H1 (cell line): Measurements from ENCODE around the gene CENPB. TPM values are rescaled to one million over a fixed set of nuclear protein-coding genes. Genes with fewer than 3 reads are reported as not detected.

Experiments used
- CTCF ChIA-PET: fragments of 300-600 bp; sonication (Branson Sonifier 250); formaldehyde crosslinking; loops from one replicate; lab custom pipeline; 2021; ENCODE audit not compliant: partially characterized antibody; lab: Charles Lee
- POLR2A ChIA-PET: fragments of 300-600 bp; sonication (Branson Sonifier 250); formaldehyde crosslinking; loops from one replicate; lab custom pipeline; 2021; ENCODE audit warnings: inconsistent platforms; ENCODE audit not compliant: partially characterized antibody; lab: Charles Lee
- DNase-seq, 2 experiments: peaks; one replicate each; pipeline versions ENCODE4 v3.0.0 to v3.0.0-alpha.2; 2010 to 2022; ENCODE audit warnings: low spot score in 2 of 2, low read depth in 1 of 2, mixed read lengths in 1 of 2
- FAIRE-seq: peaks from 2 replicates; lab custom pipeline; 2011; peaks lifted over from hg19 to GRCh38; lab: Jason Lieb, UNC
- H2AFZ ChIP-seq: 2 replicates; pipeline ENCODE4 v1.8.1; 2012; ENCODE audit warnings: low read length, inconsistent platforms
- H2AK5ac ChIP-seq: 2 replicates; pipeline ENCODE4 v1.6.1; 2013; ENCODE audit warnings: low read depth, low read length
- H2BK120ac ChIP-seq: replicated peaks from 2 replicates; pipeline ENCODE3; 2013; ENCODE audit warnings: low read depth, low read length, inconsistent platforms
- H2BK12ac ChIP-seq: 2 replicates; pipeline ENCODE4 v1.6.1; 2013; ENCODE audit warnings: low read depth, low read length
- H2BK15ac ChIP-seq: 2 replicates; pipeline ENCODE4 v1.6.1; 2013; ENCODE audit warnings: low read length
- H2BK20ac ChIP-seq: 2 replicates; pipeline ENCODE4 v1.6.1; 2013; ENCODE audit warnings: low read length
- H2BK5ac ChIP-seq: 2 replicates; pipeline ENCODE4 v1.6.1; 2013; ENCODE audit warnings: low read depth, low read length
- H3K14ac ChIP-seq: 2 replicates; pipeline ENCODE4 v1.6.1; 2013; ENCODE audit warnings: inconsistent platforms; ENCODE audit not compliant: insufficient read length
- H3K18ac ChIP-seq: 2 replicates; pipeline ENCODE4 v1.6.1; 2013; ENCODE audit warnings: low read length; ENCODE audit errors: extremely low read depth
- H3K23ac ChIP-seq: 2 replicates; pipeline ENCODE4 v1.6.1; 2013; ENCODE audit warnings: inconsistent platforms; ENCODE audit not compliant: insufficient read length
- H3K23me2 ChIP-seq: 2 replicates; pipeline ENCODE4 v1.6.1; 2013; ENCODE audit warnings: low read depth, low read length
- H3K27ac ChIP-seq: 2 replicates; pipeline ENCODE4 v1.6.1; 2011; ENCODE audit warnings: low read depth, low read length, inconsistent platforms
- H3K27me3 ChIP-seq, 4 experiments: replicated peaks in 1 of 4; 1 replicate in 1 of 4; 2 replicates in 3 of 4; pipeline versions ENCODE4 v1.6.1 to v1.8.1; 2011 to 2013; ENCODE audit warnings: low read length in 3 of 4, mild to moderate bottlenecking in 3 of 4, inconsistent platforms in 2 of 4, mixed read lengths in 2 of 4, moderate library complexity in 1 of 4; ENCODE audit not compliant: control insufficient read depth in 3 of 4, insufficient read depth in 3 of 4; ENCODE audit errors: extremely low read depth in 1 of 4
- H3K36me3 ChIP-seq, 4 experiments: 2 replicates each; pipeline versions ENCODE4 v1.6.1 to v1.8.1; 2011 to 2013; ENCODE audit warnings: mild to moderate bottlenecking in 4 of 4, low read length in 3 of 4, moderate library complexity in 2 of 4, control low read depth in 1 of 4, inconsistent platforms in 1 of 4; ENCODE audit not compliant: insufficient read depth in 4 of 4, control insufficient read depth in 2 of 4
- H3K4ac ChIP-seq: replicated peaks from 2 replicates; pipeline ENCODE3; 2013; ENCODE audit warnings: low read length, low read depth, mixed read lengths, inconsistent platforms; ENCODE audit not compliant: insufficient read length
- H3K4me1 ChIP-seq, 4 experiments: replicated peaks in 1 of 4; 1 replicate in 1 of 4; 2 replicates in 3 of 4; pipeline versions ENCODE4 v1.6.1 to v1.8.1; 2011 to 2013; ENCODE audit warnings: low read length in 3 of 4, inconsistent platforms in 2 of 4, mixed read lengths in 1 of 4; ENCODE audit not compliant: insufficient read depth in 4 of 4, control insufficient read depth in 3 of 4
- H3K4me2 ChIP-seq, 2 experiments: 2 replicates each; pipeline versions ENCODE4 v1.6.1 to v1.8.1; 2011 to 2013; ENCODE audit warnings: low read depth in 2 of 2, low read length in 2 of 2, control low read depth in 1 of 2, inconsistent platforms in 1 of 2, mild to moderate bottlenecking in 1 of 2; ENCODE audit not compliant: insufficient read depth in 1 of 2
- H3K4me3 ChIP-seq, 4 experiments: fragments of 200-600, 300-600 bp in 1 of 4; sonication (generic), shearing (Covaris generic), sonication (Bioruptor Twin) in 1 of 4; 2 replicates each; pipeline versions ENCODE4 v1.5.1 to v1.8.1; 2011 to 2016; ENCODE audit warnings: low read length in 4 of 4, low read depth in 3 of 4, control low read depth in 2 of 4, inconsistent platforms in 2 of 4, mild to moderate bottlenecking in 2 of 4, mixed read lengths in 1 of 4, moderate library complexity in 1 of 4; ENCODE audit not compliant: insufficient read depth in 2 of 4; ENCODE audit errors: extremely low read depth in 1 of 4
- H3K56ac ChIP-seq: replicated peaks from 2 replicates; pipeline ENCODE3; 2013; ENCODE audit warnings: low read depth, mild to moderate bottlenecking, mixed read lengths, low read length, inconsistent platforms; ENCODE audit not compliant: insufficient read length
- H3K79me1 ChIP-seq: 2 replicates; pipeline ENCODE4 v1.6.1; 2013; ENCODE audit warnings: low read depth, low read length, control low read depth
- H3K79me2 ChIP-seq, 2 experiments: 2 replicates each; pipeline versions ENCODE4 v1.6.1 to v1.8.1; 2012 to 2013; ENCODE audit warnings: low read length in 2 of 2, mild to moderate bottlenecking in 2 of 2, inconsistent platforms in 1 of 2; ENCODE audit not compliant: insufficient read depth in 2 of 2, control insufficient read depth in 1 of 2
- H3K9ac ChIP-seq, 4 experiments: replicated peaks in 1 of 4; 1 replicate in 1 of 4; 2 replicates in 3 of 4; pipeline versions ENCODE4 v1.6.1 to v1.8.1; 2011 to 2013; ENCODE audit warnings: low read depth in 3 of 4, low read length in 3 of 4, control low read depth in 2 of 4, mild to moderate bottlenecking in 2 of 4, moderate library complexity in 2 of 4, inconsistent platforms in 1 of 4; ENCODE audit errors: extremely low read depth in 1 of 4
- H3K9me3 ChIP-seq, 2 experiments: 2 replicates each; pipeline versions ENCODE4 v1.6.1 to v1.8.1; 2012 to 2013; ENCODE audit warnings: mild to moderate bottlenecking in 2 of 2, moderate library complexity in 2 of 2, control low read depth in 1 of 2, inconsistent platforms in 1 of 2, low read depth in 1 of 2, low read length in 1 of 2, mixed read lengths in 1 of 2; ENCODE audit not compliant: insufficient read depth in 2 of 2
- H4K20me1 ChIP-seq, 2 experiments: replicated peaks in 1 of 2; 2 replicates each; pipeline versions ENCODE3 to v1.8.1; 2011 to 2013; ENCODE audit warnings: inconsistent platforms in 2 of 2, low read length in 2 of 2, mild to moderate bottlenecking in 1 of 2; ENCODE audit not compliant: insufficient read depth in 2 of 2, control insufficient read depth in 1 of 2
- H4K5ac ChIP-seq: 2 replicates; pipeline ENCODE4 v1.6.1; 2013; ENCODE audit warnings: low read length, low read depth, mixed read lengths, inconsistent platforms; ENCODE audit not compliant: insufficient read length
- H4K8ac ChIP-seq: 2 replicates; pipeline ENCODE4 v1.8.0; 2013; ENCODE audit warnings: mild to moderate bottlenecking, moderate library complexity, low read length, inconsistent platforms; ENCODE audit not compliant: insufficient read depth; ENCODE audit errors: extremely low read depth
- H4K91ac ChIP-seq: replicated peaks from 2 replicates; pipeline ENCODE3; 2013; ENCODE audit warnings: low read length, mixed read lengths, inconsistent platforms; ENCODE audit not compliant: insufficient read length
- ASH2L ChIP-seq: fragments of 200-600, 300-600 bp; sonication (generic); IDR thresholded peaks from one replicate; pipeline ENCODE4 v1.7.1; 2017; ENCODE audit warnings: low read length
- ATF3 ChIP-seq: IDR thresholded peaks from 2 replicates; pipeline ENCODE4 v1.6.1; 2011; ENCODE audit warnings: low read depth, mild to moderate bottlenecking, low read length; ENCODE audit not compliant: insufficient read depth
- BRCA1 ChIP-seq: IDR thresholded peaks from 2 replicates; pipeline ENCODE4 v1.6.1; 2012; ENCODE audit warnings: low read depth, low read length, improper control_type of control experiment
- CTBP2 ChIP-seq: IDR thresholded peaks from 2 replicates; pipeline ENCODE4 v1.7.0; 2011; ENCODE audit warnings: borderline replicate concordance, mild to moderate bottlenecking, moderate library complexity, mixed read lengths, low read length; ENCODE audit not compliant: insufficient read depth, insufficient read length
- EP300 ChIP-seq, 2 experiments: IDR thresholded peaks; 1 replicate in 1 of 2; 2 replicates in 1 of 2; pipeline ENCODE4 v1.6.1; 2011 to 2012; ENCODE audit warnings: low read depth in 2 of 2, low read length in 2 of 2, mild to moderate bottlenecking in 2 of 2, borderline replicate concordance in 1 of 2, inconsistent platforms in 1 of 2, moderate library complexity in 1 of 2
- FOSL1 ChIP-seq: IDR thresholded peaks from 2 replicates; pipeline ENCODE4 v1.6.1; 2011; ENCODE audit warnings: mild to moderate bottlenecking, low read depth, low read length, moderate library complexity; ENCODE audit not compliant: insufficient read depth
- POLR2A ChIP-seq, 2 experiments: IDR thresholded peaks; 1 replicate in 1 of 2; 2 replicates in 1 of 2; pipeline ENCODE4 v1.6.1; 2011; ENCODE audit warnings: low read depth in 2 of 2, low read length in 2 of 2, mild to moderate bottlenecking in 2 of 2; ENCODE audit errors: control extremely low read depth in 1 of 2
- POLR2AphosphoS5 ChIP-seq: IDR thresholded peaks from 2 replicates; pipeline ENCODE4 v1.6.1; 2011; ENCODE audit warnings: low read depth, low read length
- RXRA ChIP-seq: IDR thresholded peaks from 2 replicates; pipeline ENCODE4 v1.6.1; 2011; ENCODE audit warnings: low read depth, mild to moderate bottlenecking, low read length, moderate library complexity; ENCODE audit not compliant: insufficient read depth
- SIRT6 ChIP-seq: IDR thresholded peaks from one replicate; pipeline ENCODE4 v1.7.1; 2012; ENCODE audit warnings: low read length, inconsistent platforms
- SIX5 ChIP-seq: IDR thresholded peaks from 2 replicates; pipeline ENCODE4 v1.6.1; 2011; ENCODE audit warnings: mild to moderate bottlenecking, low read depth, low read length
- SP1 ChIP-seq: IDR thresholded peaks from 2 replicates; pipeline ENCODE4 v1.6.1; 2011; ENCODE audit warnings: low read depth, low read length
- TAF7 ChIP-seq: optimal IDR thresholded peaks from 2 replicates; pipeline ENCODE3; 2011; ENCODE audit warnings: low read depth, mild to moderate bottlenecking, inconsistent platforms, low read length, moderate library complexity, borderline replicate concordance
- YY1 ChIP-seq: IDR thresholded peaks from 2 replicates; pipeline ENCODE4 v1.6.1; 2011; ENCODE audit warnings: low read depth, mild to moderate bottlenecking, low read length
- WGBS, 2 experiments: shearing (Covaris generic) in 1 of 2; methylation state at CpG; one replicate each; pipeline versions ENCODE4 v1.1.6 to v1.1.7; 2013 to 2015; ENCODE audit warnings: low lambda C conversion rate in 2 of 2, mixed read lengths in 2 of 2, inconsistent platforms in 1 of 2, low coverage in 1 of 2, missing lambda C conversion rate in 1 of 2; ENCODE audit not compliant: insufficient replicate concordance in 2 of 2, insufficient coverage in 1 of 2, insufficient read length in 1 of 2; ENCODE audit errors: extremely low coverage in 1 of 2, missing lambda C conversion rate in 1 of 2; 5-methylcytosine and 5-hydroxymethylcytosine counted together
- polyA plus RNA-seq, 7 experiments: library from polyadenylated mRNA; depleted of rRNA in 3 of 7; stranded (reverse) in 5 of 7; unstranded in 2 of 7; fragments of >200 nt in 5 of 7; fragments of 200-250 nt in 2 of 7; gene quantifications; 1 replicate in 5 of 7; 2 replicates in 1 of 7; 4 replicates in 1 of 7; pipeline versions ENCODE4 v1.2.1 to v1.2.3, GENCODE V29; 2011 to 2013; ENCODE audit warnings: missing spikeins in 2 of 7, mixed read lengths in 2 of 7
- total RNA-seq: library from RNA; stranded (reverse); fragmentation: NEBNext Ultra II Directional; extraction: Animal tissue kit (Norgen Biotek cat#: 25700); gene quantifications from 2 replicates; pipeline ENCODE4 v1.2.1, GENCODE V29; 2021

CENPB gene
- total and polyA plus RNA-seq, 2 of the 8 experiments (the other 6 are each of a cell fraction or from before 2014, with no cell fraction given) = 17.7 to 51.6 TPM

- H3K79me2 ChIP-seq = no peaks in the 10 kb centered on the region
- no peak overlapping the region for H3K14ac ChIP-seq
- H2BK15ac ChIP-seq = no peak overlapping the region
- no peak overlapping the region for H3K4me2 ChIP-seq
- no peak overlapping the region for H3K56ac ChIP-seq
- FAIRE-seq (no peak), DNase-seq (no peak)
- no peak overlapping the region for H3K18ac ChIP-seq
- H3K9me3 ChIP-seq = no peaks in the 10 kb centered on the region
- no peaks in the 10 kb centered on the region for H3K36me3 ChIP-seq
- H3K27me3 ChIP-seq = no peaks in the 10 kb centered on the region
- WGBS, 2 experiments = 81% methylated on average over 7 of the region's 7 CpGs; no CpG with 5 or more reads in 1 of the 2 experiments
- H3K23ac ChIP-seq = no peak overlapping the region
- H3K23me2 ChIP-seq = 0 out of 2 replicates have a peak, but pooled peaks cover 2% of the 10 kb centered on the region
- H3K4me3 ChIP-seq = no peak overlapping the region
- peaks cover 0 to 10% (median 4%) of the 10 kb centered on the region in 4 experiments; a peak in 4 of 7 replicates for H3K4me1 ChIP-seq
- no peak overlapping the region for H2AFZ ChIP-seq
- ChIA-PET POLR2A (interaction anchor here (0.8 to 1.3 kb wide), 3 partner anchors 14 to 20 kb away, joined by 3 to 4 read pairs (median 3); partner anchors contain the start of gene CDC25B), CTCF (interaction anchor here (0.6 to 10.6 kb wide), 6 partner anchors 8 to 110 kb away, joined by 3 to 128 read pairs (median 4); partner anchors contain the start of genes CENPB and SPEF1)
- H2BK120ac ChIP-seq = no peak overlapping the region
- H4K91ac ChIP-seq = no peak overlapping the region
- no peak overlapping the region for H2BK5ac ChIP-seq
- no peak overlapping the region for H2AK5ac ChIP-seq
- no peaks in the 10 kb centered on the region for H3K79me1 ChIP-seq
- H4K8ac ChIP-seq = no peak overlapping the region
- no peak overlapping the region for H2BK20ac ChIP-seq
- H4K5ac ChIP-seq = no peak overlapping the region
- no peaks in the 10 kb centered on the region for H4K20me1 ChIP-seq
- no peak overlapping the region for H2BK12ac ChIP-seq
- H3K9ac ChIP-seq = no peak overlapping the region
- TF ChIP-seq FOSL1 (no peak), YY1 (no peak), SIX5 (no peak), POLR2AphosphoS5 (no peak), EP300 (IDR thresholded peaks at IDR 0.05; ENCODE audit: borderline replicate concordance in 1 of 2, low read depth in 2 of 2, low read length in 2 of 2) (no peak), SP1 (no peak), BRCA1 (no peak), POLR2A (IDR thresholded peaks at IDR 0.05; ENCODE audit: control extremely low read depth in 1 of 2, low read depth in 2 of 2, low read length in 2 of 2) (no peak), ASH2L (no peak), CTBP2 (no peak), TAF7 (no peak), SIRT6 (no peak), ATF3 (no peak), RXRA (no peak)
- H3K27ac ChIP-seq = no peak overlapping the region
- no peak overlapping the region for H3K4ac ChIP-seq
Observed at GRCh38 chr20:3814928-3815495, 28.5 kb upstream of the CENPB start.
